Endometrial microvascular endothelial cells (primary cell): Measurements from ENCODE around the gene FHL2. TPM values are rescaled to one million over a fixed set of nuclear protein-coding genes. Genes with fewer than 3 reads are reported as not detected.
"Not testable (repeated sequence)": the region's sequence is repeated elsewhere in the genome, so short reads cannot be mapped to it uniquely, and the experiment has no call there.

Experiments
- in situ Hi-C: cut with HindIII; loops from 2 replicates; pipeline ENCODE4 v1.10.0; 2017; ENCODE audit warnings: low sequenced_read_pairs, low pct_unique_long_range_greater_than_20kb; ENCODE audit errors: inconsistent ontology term
- total RNA-seq: library from RNA; depleted of rRNA; stranded (reverse); fragments of >200 nt; gene quantifications from one replicate; pipeline ENCODE4 v1.2.3, GENCODE V29; 2015; ENCODE audit errors: inconsistent ontology term

Gene FHL2
- total RNA-seq, 1 donor from 2014 or later: 200 TPM

- in situ Hi-C loops: no loop called here
These were observed 27.2 kb upstream of the FHL2 start for GRCh38 chr2:105425936-105426625.

- in situ Hi-C loops: not testable (repeated sequence)
These were observed 26.0 kb upstream of the FHL2 start for GRCh38 chr2:105424836-105425235.

GRCh38 chr2:105422801-105423200, 23.9 kb upstream of the FHL2 start:
- in situ Hi-C loops: no loop called here

- in situ Hi-C loops: no loop called here
These were observed 22.2 kb upstream of the FHL2 start for GRCh38 chr2:105421053-105421452.

GRCh38 chr2:105418522-105418921, 19.7 kb upstream of the FHL2 start:
- in situ Hi-C loops: no loop called here

GRCh38 chr2:105417857-105418436, 19.1 kb upstream of the FHL2 start:
- in situ Hi-C loops: no loop called here

GRCh38 chr2:105416156-105416555, 17.3 kb upstream of the FHL2 start:
- in situ Hi-C loops: no loop called here

- in situ Hi-C loops: no loop called here
These were observed 16.2 kb upstream of the FHL2 start for GRCh38 chr2:105415007-105415406.

GRCh38 chr2:105413206-105413605, 14.4 kb upstream of the FHL2 start:
- in situ Hi-C loops: no loop called here

GRCh38 chr2:105412584-105412983, 13.7 kb upstream of the FHL2 start:
- in situ Hi-C loops: no loop called here

GRCh38 chr2:105411720-105412407, 13.0 kb upstream of the FHL2 start:
- in situ Hi-C loops: no loop called here

- in situ Hi-C loops: no loop called here
These were observed 11.7 kb upstream of the FHL2 start for GRCh38 chr2:105410554-105410953.

- in situ Hi-C loops: no loop called here
These were observed 10.9 kb upstream of the FHL2 start for GRCh38 chr2:105409717-105410116.

GRCh38 chr2:105407946-105408743, 9.3 kb upstream of the FHL2 start:
- in situ Hi-C loops: no loop called here

- in situ Hi-C loops: no loop called here
These were observed 7.4 kb upstream of the FHL2 start for GRCh38 chr2:105406221-105406620.

- in situ Hi-C loops: no loop called here
These were observed 6.4 kb upstream of the FHL2 start for GRCh38 chr2:105405291-105405690.

- in situ Hi-C loops: no loop called here
These were observed 5.9 kb upstream of the FHL2 start for GRCh38 chr2:105404736-105405135.

- in situ Hi-C loops: no loop called here
These were observed 5.2 kb upstream of the FHL2 start for GRCh38 chr2:105403783-105404698.
